NCI-H226 (cell line): Measurements from ENCODE around the gene AMDHD2.

Experiments used
- DNase-seq: peaks from one replicate; pipeline ENCODE4 v3.0.0-alpha.2; 2015

AMDHD2 gene

DNA sequence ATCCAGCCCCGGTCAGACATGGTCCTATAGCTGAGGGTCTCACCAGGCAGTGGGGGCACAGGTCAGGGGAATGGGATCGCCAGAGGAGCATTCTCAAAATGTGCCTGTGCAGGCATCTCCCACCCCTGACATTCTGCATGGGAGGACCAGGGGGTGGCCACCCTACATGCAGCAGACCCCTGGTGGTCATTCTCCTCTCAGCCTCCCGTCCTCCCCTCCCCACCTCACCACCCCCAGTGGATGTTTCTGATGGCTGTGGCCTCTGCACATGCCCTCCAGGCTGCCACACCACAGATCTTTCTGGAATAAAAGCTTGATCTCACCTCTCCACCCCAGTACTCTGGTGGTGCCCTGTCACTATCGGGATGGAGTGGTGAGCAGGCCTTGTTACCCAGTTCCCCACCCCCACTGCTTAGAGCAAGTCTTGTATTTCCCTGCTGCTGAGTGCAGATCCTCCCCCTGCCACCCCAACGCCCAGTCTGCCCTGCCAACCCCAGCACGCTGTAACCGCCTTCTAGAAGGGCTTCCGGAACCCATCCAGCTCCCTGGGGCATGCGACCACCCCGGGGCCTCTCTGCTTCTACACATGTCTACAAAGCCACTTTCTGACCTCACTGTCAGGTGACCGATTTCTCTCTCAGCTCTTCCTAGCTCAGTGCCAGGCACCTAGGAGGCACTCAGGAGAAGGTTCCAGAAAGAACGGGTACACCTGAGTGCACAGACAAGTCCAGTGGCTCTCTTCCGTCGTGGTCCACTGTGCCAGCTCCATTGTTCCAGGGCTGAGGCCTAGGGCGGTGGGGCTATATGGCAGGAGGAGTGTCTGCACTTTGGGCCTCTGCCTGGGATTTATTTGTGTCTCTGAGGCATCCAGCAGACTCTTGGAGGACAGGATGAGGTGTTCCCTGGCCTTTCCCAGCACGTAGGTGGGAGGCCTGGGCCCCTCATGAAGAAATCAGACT, 36.0 kb upstream of the AMDHD2 start:
- DNase-seq = no peak

DNA sequence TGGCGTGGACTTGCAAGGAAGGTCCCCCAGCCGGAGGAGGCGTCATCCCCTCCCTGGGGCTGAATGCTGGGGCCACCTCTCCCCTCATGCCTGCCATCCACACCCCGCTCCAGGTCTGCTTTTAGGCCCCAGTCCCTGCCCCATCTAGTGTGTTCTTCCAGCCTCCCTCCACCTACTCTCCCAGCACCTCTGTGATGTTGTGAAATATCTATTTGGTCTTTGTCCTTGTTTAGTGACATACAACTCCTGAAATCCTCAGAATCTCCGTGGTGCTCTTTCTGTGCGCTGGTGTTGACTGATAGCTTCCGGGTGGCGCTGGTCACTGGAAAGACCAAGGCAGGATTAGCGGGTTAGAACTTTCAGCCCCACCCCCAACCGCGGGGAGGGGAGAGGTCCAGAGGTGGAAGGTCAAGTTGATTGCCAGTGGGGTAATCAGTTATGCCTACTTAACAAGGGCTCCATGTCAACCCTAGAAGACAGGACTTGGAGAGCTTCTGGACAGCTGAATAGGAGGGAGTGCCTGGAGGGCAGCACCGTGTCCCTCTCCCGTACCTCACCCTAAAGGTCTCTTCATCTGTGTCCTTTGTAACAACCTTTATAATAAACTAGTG, 35.2 kb upstream of the AMDHD2 start:
- no peak for DNase-seq

DNA sequence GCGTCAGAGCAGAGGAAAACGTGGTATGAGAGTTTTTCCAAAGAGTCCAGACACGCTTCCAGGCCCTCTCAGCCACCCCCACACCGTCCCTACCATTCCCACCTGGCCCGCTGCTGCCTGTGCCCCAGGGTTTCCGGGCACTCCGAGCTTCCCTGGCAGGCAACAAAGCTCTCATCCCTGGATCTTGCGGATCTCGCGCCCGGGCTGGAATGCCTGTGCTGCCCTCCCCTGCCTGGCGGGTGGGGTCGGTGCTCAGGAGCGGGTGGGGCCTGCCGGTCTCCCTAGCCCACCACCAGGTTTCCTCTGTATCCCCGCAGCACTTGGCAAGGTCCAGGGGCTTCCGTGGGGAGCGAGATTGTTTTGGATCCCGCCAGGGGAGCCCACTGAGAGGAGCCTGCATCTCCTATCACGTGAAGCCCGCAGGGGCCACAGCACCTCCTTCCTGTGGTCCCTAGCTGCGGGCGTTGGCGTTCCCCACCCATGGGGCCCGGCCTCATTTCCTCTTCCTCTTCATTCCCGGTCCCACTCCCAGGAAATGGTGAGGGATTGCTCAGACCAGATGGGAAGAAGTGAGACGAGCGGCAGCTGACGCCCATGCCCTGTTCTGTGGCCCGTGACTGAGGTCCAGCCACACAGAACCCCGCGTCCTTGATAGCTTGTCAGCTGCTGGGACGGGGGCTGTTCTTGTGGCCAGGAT, 34.2 kb upstream of the AMDHD2 start:
- no peak for DNase-seq

DNA sequence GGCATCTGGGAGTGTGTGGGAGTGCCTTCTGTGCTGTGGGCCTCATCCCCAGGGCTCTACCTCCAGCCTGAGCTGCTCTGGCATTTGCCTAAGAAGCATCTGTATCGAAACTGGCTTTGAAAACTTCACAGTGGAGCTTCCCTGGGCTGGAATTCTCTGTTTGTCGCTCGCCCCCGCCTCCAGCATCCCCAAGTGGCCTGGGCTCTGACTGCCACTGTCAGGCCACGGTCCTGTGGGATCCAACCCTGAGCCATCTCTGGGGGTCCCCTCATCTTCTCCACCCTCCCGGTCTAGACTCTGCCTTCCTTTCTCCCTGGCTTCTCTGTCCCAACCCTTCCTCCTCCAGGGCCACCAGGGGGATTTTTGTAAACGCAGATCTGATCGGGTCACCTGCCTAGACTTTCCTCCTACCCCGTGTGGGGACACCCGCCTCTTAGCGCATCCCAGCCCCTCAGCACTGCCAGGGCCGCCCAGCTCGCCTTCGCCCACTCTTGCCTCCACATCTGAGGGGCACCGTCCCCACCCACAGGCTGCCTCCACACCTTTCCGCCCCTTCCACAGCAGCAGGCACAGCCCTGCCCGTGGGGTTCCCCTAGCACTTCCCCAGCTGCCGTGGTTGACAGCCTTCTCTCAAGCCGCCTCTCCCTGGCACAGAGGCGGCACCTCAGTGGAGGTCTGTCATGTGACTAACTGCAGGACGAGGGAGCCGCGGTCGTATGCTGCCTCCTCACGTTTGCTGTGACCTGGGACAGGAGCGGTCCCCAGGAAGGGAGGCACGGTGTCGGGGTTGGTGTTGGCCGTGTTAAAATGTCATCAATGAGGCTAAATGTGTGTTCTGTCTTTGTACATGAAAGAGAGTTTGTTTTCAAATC, 33.3 kb upstream of the AMDHD2 start:
- no peak for DNase-seq

DNA sequence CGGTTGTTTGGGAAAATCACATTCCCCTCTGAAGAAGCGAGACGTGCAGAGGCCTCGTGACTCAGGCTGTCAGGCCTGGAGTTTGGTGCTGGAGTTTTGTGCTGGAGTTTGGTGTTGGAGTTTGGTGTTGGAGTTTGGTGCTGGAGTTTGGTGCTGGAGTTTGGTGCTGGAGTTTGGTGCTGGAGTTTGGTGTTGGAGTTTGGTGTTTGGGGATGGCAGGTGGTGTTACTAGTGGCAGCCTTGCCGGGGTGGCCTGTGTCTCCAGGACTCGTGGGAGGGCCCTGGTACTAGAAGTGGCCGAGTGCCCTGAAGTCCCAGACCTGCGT, 32.7 kb upstream of the AMDHD2 start:
- no peak for DNase-seq

DNA sequence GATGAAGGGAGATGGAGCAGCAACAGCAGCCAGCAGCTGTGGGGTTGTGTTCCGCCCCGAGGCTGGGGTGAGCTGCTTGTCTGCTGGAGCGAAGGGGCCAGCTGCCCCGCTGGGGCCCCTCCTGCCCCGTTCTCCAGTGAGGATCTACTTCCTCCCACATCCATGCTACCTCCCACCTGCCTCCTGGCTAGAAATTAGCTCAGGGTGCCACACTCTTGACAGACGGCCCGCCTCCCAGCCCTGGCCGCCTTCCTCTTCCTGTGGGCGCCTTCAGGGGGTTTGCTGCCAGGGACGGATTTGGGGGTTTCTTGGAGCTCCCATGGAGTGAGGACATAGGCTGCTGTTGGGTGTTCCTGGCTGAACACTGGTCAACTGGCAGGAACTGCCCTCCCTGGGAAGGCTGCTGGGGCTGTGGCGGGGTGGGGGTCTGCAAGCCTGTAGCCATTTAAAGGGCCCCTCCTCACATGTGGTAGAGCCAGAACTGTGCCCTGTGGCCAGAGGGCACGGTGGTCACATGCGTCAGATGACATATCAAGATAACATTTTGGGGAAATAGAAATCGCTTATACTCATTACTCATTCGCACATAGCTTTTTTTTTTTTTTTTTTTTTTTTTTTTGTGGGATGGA, 32.2 kb upstream of the AMDHD2 start:
- no peak for DNase-seq

DNA sequence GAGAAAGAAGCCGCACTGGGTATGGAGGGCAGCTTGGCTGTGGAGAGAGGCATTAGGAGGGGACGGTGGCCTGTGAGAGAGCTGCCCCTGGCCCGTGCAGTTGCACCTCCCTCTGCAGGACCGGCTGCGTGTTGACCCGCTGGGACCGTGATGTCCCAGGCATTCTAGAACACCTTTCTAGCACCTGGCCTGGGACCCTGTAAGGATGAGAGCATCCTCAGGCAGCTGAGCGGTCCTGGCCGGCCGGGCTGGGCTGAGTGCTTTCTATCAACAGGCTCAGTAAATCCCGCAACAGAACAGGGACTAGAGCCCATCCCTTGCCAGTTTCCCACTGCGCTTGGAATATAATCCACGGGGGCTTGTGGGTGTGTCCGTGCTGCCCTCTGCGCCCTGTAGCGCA, 30.6 kb upstream of the AMDHD2 start:
- DNase-seq = no peak

DNA sequence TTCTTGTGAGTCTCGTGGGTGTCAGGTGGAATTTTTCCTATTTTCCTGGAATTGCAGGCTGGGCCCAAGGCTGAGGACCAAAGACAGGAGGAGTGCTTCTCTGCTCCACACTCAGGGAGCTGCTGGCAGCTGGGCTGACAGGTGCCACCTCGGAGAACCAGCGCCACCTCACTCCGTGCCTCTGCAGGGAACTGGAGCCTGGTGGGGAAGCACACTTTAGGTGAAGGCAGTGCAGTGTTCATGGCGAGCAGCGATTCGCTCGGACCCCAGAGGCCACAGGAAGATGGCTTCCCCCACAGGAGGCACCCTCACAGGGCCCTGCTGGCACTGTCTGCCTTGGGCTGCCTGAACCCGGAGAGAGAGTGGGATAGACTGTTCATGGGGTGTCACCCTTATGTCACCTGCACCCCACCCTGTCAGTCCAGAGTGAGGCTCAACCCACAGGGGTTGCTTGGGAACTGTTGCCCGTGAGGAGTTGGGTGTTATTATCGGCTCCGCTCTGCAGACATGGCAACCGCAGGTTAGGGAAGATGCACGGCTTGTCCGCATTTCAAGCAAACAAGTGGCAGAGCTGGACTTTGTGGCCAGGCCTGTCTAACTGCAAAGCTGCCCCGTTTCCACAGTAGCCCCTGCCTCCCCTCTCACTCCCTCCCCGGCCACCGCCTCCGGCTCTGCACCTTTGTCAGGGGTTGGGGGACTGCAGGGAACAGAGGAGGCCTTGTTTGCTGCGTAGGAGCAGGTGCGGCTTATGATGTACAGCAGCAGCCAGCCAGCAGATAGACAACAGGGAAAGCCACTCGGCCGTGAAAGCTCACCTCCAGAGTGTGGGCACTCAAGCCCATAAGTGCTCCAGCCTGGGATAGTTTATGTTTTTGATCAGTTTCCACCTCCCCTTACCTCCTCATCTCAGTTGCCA, 29.7 kb upstream of the AMDHD2 start:
- DNase-seq = no peak

DNA sequence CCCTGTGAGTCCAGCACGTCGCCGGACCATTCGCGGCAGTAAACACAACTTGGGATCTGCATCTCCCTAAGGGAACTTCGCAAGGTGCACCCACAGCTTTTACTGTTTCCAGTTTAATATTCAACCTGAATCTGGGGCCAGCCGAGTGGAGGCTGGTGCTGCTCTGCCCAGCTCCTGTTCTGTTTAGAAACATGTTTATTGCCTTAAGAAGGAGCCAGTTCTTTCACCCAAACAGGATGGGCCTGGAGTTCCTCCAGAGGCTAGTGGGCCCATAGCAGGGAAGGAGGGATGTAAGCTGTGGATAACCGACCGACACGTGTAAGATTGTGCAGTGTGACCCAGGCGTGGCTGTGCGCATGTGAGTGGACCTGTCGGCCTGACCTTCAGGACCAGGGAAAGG, 27.9 kb upstream of the AMDHD2 start:
- DNase-seq = no peak

DNA sequence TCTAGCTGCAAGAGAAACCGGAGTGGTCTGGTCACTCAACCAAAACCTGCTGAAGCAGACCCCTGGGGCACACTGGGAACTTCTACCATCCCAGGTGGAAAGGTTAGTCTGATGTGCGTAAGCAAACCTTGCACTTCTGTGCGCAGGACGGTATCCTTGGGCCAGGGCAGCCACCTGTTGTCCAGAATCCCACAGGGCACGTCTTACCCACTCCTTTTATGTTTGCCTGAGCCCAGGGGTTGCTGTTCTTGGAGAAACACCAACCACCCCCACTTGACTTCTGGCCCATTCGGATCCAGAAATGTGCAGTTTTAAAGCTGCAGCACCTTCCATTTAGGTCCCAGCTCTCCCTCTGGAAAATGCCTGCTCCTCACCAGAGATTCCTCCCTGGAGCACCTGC, 26.6 kb upstream of the AMDHD2 start:
- no peak for DNase-seq

DNA sequence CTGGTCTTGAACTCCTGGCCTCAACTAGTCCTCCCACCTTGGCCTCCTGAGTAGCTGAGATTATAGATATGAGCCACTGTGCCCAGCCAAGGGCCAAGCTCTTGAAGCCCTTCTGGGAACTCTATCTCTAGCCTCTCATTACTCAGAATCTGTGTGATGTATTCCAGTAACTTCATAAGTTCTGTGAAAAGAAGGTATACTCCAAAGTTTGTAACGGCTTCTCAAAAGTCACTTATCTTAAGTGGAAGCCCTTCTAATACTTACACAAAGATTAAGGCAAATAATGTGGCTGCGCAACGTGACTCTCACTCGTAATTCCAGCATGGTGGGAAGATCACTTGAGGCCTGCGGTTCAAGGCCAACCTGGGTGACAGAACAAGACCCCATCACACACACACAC, 25.6 kb upstream of the AMDHD2 start:
- DNase-seq = no peak

DNA sequence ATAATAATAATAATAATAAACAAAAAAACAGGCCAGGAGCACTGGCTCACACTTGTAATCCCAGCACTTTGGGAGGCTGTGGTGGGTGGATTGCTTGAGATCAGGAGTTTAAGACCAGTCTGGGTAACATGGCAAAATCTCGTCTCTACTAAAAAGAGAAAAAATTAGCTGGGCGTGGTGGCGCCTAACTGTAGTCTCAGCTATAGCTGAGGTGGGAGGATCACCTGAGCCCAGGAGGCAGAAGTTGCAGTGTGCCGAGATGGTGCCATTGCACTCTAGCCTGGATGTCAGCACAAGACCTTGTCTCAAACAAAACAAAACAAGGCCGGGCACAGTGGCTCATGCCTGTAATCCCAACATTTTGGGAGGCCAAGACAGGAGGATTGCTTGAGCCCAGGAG, 25.1 kb upstream of the AMDHD2 start:
- DNase-seq = no peak

DNA sequence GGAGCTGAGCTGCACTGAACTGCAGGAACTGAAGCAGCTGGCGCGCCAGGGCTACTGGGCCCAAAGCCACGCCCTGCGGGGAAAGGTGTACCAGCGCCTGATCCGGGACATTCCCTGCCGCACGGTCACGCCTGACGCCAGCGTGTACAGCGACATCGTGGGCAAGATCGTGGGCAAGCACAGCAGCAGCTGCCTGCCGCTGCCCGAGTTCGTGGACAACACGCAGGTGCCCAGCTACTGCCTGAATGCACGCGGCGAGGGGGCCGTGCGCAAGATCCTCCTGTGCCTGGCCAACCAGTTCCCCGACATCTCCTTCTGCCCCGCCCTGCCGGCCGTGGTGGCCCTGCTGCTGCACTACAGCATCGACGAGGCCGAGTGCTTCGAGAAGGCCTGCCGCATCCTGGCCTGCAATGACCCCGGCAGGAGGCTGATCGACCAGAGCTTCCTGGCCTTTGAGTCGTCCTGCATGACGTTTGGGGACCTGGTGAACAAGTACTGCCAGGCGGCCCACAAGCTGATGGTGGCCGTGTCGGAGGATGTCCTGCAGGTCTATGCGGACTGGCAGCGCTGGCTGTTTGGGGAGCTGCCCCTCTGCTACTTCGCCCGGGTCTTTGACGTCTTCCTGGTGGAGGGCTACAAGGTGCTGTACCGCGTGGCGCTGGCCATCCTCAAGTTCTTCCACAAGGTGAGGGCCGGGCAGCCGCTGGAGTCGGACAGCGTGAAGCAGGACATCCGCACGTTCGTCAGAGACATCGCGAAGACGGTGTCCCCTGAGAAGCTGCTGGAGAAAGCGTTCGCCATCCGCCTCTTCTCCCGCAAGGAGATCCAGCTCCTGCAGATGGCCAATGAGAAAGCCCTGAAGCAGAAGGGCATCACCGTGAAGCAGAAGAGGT, 23.7 kb upstream of the AMDHD2 start:
- DNase-seq = no peak

DNA sequence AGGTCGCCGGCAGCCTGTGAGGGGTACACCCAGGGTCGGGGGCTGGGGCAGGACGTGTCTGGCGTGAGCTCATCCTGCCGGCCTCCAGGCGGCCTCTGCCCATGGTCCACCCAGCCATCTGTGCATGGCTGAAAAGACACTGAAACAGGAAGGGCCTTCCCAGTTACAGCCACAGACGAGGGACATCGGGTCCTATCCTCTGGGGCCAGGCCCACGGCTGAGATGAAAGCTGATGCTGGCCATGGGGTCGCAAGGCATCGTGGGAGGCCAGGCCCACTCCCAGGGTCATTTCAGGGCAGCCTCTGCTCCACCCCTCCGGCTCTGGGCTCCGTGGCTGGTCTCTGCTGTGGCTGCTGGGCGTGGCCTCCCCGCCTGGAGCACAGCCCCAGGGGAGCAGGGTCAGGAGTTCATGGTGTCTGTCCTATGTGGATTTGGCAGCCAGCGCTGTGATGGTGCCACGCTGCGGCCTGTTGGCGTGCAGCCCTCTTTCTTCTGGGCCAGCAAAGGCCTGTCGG, 23.0 kb upstream of the AMDHD2 start:
- no peak for DNase-seq

DNA sequence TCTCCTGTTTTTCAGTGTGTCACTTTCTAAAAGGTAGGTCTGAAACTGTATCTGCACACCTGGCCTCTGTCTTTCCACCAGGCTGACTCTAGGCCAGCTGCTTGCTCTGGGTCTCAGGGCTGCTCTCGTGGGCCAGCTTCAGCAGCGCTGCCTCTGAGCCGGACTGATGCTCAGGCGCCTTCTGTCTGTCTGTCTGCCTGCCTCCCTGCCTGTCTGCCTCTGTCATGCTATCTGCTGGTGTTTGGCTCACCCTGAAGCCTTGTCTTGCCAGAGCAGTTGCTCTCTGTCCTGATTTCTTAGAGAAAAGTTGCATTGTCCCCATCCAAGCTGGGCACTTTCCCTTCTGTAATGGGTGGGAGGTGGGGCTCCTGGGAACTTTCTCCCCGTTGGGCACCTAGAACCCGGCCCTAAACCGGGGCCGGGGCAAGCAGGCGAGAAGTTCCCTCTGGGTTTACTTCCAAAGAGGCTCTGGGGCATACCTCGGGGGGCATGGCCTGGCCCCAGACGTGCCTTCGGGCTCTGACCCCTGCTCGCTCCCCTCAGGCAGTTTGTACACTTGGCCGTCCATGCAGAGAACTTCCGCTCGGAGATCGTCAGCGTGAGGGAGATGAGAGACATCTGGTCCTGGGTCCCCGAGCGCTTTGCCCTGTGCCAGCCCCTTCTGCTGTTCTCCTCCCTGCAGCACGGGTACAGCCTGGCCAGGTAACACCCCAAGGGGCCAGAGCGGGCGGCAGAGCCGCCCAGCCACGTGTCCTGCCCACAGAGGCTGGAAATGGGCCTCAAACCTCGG, 22.3 kb upstream of the AMDHD2 start:
- DNase-seq = no peak

DNA sequence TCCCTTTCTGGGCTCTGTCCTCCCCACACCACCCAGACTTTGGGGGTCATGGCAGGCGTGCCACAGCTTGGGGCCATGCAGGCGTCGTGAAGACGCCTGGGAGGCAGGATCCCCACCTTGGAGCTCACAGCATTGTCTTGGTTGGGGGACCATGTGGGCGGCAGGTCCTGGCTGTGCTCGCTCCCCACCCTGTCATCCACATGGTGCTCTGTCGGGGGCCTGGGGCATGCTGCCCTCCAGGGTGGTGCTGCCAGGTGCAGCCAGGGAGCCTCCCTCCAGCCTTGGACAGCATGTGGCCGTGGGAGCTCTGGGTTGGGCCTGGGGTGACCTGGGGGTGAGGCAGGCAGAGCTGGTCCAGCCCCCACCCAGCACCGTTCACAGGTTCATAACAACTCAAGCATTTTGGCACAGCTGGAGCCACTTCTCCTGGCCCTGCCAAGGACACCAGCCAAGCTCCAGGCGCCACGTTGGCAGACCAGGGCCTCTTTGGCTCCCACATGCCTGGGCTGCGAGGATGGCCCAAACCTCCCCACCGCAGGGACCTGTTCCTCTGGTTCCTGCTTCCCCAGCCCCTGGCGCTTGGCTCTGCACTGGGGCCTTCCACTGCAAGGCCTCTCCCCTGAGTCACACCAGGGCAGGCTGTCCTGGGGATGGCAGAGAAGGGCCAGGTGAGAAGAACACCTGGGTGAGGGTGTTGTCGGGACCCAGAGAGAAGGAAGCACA, 21.5 kb upstream of the AMDHD2 start:
- DNase-seq = no peak

DNA sequence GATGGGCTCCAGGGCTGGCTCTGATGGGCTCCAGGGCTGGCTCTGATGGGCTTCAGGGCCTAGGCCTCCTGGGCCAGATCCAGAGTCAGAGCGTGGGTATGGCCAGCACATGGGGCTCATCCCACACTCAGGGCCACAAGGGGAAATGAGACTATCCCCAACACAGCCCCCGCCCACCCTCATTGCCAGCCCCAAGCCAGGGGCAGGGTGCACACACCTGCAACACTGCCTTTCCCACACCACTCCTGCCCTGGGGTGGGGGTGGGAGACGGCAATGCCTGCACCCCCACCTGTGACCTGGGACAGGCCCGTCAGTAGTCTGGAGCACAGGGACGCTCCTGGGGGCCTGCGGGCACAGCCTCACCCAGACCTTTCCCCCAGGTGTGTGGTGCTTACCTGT, 20.7 kb upstream of the AMDHD2 start:
- DNase-seq = no peak

DNA sequence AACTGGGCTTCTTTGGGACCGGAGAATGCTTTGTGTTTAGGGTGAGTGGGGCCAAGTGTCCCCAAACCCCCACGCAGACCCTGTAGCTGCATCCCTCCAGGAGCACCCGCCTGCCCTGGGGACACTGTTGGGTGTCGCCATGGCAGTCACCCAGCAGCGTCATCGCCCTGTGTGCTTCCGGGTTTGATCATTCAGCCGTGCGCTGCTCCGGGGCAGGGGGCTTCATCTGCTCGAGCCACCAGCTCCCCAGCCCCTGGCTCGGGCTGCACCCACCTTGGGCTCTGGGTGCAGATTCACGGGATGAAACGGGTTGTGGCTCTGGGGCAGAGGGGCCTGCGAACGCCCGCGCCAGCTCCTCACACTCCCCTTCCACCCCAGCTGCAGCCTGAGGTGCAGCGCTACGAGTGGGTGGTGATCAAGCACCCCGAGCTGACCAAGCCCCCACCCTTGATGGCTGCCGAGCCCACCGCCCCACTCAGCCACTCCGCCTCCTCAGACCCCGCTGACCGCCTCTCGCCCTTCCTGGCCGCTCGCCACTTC, 20.2 kb upstream of the AMDHD2 start:
- no peak for DNase-seq
